Measurements from ENCODE around the gene MET.

Gene MET

DNA sequence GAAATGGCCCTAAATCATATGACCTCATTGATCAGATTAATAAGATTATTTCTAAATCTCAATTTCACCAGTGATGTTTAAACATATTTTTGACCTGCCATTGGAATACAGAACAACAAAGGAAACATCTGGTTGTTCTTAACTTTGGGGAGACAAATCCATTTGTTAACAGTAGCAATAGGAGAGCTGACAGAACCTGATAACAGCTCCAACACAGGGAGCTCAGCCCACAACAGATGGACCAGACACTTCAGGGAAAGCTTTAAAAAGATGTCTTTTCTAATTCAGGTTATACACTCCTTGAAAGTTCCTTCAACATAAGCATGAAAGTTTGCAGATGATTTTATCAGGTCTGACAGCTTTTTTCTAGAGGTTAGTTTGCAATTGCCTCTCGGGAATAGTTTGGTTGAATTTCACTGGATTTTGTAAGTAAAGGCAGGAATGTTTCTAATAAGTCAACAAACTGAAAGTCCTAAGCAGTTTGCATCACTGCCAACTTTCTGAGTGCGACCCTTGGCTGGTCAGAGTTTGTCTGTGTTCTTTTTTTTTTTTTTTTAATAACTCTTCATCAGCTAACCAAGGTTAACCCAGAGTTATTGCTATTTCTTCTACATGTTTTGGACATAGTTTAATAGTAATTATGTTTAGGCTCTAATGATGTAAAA, 6.5 kb upstream of the MET start:
- no peaks in the 10 kb centered on the region for H3K9me3 ChIP-seq (ENCODE audit: control insufficient read depth, insufficient read depth, low read length)
- H3K9ac ChIP-seq (ENCODE audit: low read depth, low read length): no peak overlapping the region
- H3K27ac ChIP-seq (ENCODE audit: low read depth, low read length): no peak overlapping the region
- no peaks in the 10 kb centered on the region for H3K36me3 ChIP-seq (ENCODE audit: control insufficient read depth, insufficient read depth, low read length)
- no peaks in the 10 kb centered on the region for H3K27me3 ChIP-seq (ENCODE audit: control insufficient read depth, insufficient read depth, low read length)
- no peak overlapping the region for H3K4me3 ChIP-seq (ENCODE audit: low read depth, low read length)
- H3K4me1 ChIP-seq (ENCODE audit: control insufficient read depth, insufficient read depth, low read length): no peaks in the 10 kb centered on the region

DNA sequence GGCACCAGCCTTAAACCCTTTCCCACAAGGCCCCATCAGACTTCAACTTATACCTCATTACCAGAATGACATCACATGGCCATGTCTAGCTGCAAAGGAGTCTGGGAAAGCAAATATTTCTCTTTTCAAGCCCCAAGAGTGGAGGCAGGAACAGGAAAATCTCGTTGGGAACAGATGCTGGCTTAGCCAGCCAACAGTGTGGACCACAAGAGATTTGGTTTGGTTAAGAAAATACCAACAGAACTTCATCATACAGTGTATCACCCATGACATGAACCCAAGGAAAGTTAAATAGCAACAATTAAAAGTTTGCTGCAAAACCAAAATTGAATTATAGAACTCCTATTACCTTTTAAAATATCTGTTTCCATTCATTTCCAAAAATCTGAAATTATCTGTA, 2.2 kb upstream of the MET start:
- H3K36me3 ChIP-seq (ENCODE audit: control insufficient read depth, insufficient read depth, low read length): no peaks in the 10 kb centered on the region

DNA sequence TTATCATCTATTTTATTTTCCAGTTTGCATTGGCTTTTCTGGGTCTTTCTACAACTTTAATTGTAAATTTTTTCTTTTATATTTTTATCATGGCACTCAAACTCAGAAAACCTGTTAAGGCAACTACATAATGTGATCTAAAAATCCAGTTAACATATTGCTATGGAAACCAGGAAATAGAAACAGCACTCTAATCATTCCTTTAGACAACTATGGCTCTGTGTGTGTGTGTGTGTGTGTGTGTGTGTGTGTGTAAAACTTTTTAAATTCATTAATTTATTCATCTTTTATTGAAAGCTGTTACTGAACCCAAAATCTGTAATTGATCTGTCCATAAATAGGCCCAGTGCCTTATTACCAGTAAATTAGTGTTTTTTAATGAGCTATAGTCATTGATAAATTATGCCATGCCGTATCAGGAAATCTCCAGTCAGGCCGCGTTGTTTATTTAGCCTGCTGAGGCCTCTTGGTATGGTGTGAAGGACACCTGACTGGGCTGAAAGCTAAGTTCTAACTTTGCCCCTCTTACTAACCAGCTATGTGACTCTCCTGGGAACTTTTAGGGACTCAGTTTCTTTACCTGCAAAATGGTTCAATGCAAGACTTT, 1.5 kb upstream of the MET start:
- H3K27me3 ChIP-seq (ENCODE audit: control insufficient read depth, insufficient read depth, low read length): peaks cover 32% of the 10 kb centered on the region
- peaks cover 22% of the 10 kb centered on the region for H3K4me1 ChIP-seq (ENCODE audit: control insufficient read depth, insufficient read depth, low read length)
- no peak overlapping the region for H3K27ac ChIP-seq (ENCODE audit: low read depth, low read length)
- no peak overlapping the region for H3K4me3 ChIP-seq (ENCODE audit: low read depth, low read length)
- no peak overlapping the region for H3K9ac ChIP-seq (ENCODE audit: low read depth, low read length)
- no peaks in the 10 kb centered on the region for H3K9me3 ChIP-seq (ENCODE audit: control insufficient read depth, insufficient read depth, low read length)
- H3K36me3 ChIP-seq (ENCODE audit: control insufficient read depth, insufficient read depth, low read length): no peaks in the 10 kb centered on the region

More for the DNA sequence above, 2.2 kb upstream of the MET start:
- H3K4me1 ChIP-seq (ENCODE audit: control insufficient read depth, insufficient read depth, low read length): peaks cover 19% of the 10 kb centered on the region
- H3K27ac ChIP-seq (ENCODE audit: low read depth, low read length): no peak overlapping the region
- no peak overlapping the region for H3K9ac ChIP-seq (ENCODE audit: low read depth, low read length)
- no peak overlapping the region for H3K4me3 ChIP-seq (ENCODE audit: low read depth, low read length)
- peaks cover 31% of the 10 kb centered on the region for H3K27me3 ChIP-seq (ENCODE audit: control insufficient read depth, insufficient read depth, low read length)
- H3K9me3 ChIP-seq (ENCODE audit: control insufficient read depth, insufficient read depth, low read length): no peaks in the 10 kb centered on the region

DNA sequence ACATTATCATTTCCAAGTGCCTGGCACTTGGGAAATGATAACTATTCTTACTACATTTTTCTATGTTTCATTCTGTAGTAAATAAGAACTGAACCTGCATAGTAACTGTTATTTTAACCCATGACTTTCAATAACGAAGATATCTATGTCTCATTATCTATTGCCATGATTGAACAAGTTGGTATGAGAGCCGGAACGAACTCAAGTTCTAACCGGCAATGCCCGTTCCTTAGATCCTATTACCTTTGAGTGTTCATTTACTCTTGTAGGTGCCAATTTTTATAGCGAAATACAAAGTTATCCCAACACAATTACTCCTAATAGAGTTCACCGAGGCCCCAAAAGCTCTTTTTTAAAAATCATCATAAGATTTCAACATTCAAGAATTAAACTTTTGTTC, 885 bp upstream of the MET start:
- H3K9ac ChIP-seq (ENCODE audit: low read depth, low read length): no peak overlapping the region
- peaks cover 22% of the 10 kb centered on the region for H3K4me1 ChIP-seq (ENCODE audit: control insufficient read depth, insufficient read depth, low read length)
- peaks cover 32% of the 10 kb centered on the region for H3K27me3 ChIP-seq (ENCODE audit: control insufficient read depth, insufficient read depth, low read length)
- peak overlapping the region; percentile 64; the same call in 1 of the 2 replicates for H3K4me3 ChIP-seq (ENCODE audit: low read depth, low read length)
- no peak overlapping the region for H3K27ac ChIP-seq (ENCODE audit: low read depth, low read length)
- H3K36me3 ChIP-seq (ENCODE audit: control insufficient read depth, insufficient read depth, low read length): no peaks in the 10 kb centered on the region
- no peaks in the 10 kb centered on the region for H3K9me3 ChIP-seq (ENCODE audit: control insufficient read depth, insufficient read depth, low read length)

DNA sequence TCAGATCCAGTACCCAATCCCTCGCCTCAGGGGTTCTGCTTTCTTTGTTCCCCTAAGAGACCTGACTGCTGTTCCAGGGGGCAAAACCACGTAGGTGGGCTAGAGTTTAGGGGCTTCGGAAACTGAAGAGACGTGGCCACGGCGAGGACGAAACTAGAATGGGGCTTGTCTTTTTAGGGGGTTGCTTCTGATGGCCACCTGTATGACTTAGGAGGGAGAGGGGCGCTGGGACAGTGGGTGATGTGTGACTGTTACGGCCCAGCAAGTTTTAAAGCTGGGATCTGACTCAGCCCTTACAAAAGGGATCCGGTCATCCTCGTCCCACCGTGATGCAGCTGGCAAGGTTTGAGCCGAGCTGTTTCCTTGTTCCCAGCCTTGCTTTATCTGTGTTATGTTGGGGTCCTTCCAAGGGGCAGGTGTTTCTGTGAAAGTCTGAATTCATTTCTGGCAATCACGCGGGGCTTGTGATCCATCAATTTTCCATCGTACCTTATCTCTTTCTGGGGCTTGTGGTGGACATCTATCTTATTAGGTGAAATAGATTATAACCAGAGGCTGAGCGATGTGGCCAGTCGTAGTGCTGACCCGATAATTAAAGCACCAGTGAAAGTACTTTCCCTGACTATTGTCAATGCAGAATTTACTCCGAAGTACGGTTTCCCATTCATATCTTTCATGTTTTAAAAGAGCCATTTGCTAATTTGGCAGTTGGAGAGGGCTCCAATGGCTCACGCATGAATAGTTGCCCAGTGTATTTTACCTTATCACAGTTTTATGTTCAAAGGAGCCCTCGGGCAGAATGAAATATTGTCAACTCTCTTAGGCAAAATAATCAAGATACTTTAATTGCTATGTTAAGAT, 830 bp downstream of the MET start:
- Histone ChIP-seq H3K9ac (ENCODE audit: low read depth, low read length) (peak overlapping the region; percentile 56; the same call in 1 of the 2 replicates), H3K27me3 (ENCODE audit: control insufficient read depth, insufficient read depth, low read length) (peaks cover 32% of the 10 kb centered on the region), H3K4me3 (ENCODE audit: low read depth, low read length) (peak overlapping the region; percentile 64), H3K27ac (ENCODE audit: low read depth, low read length) (no peak overlapping the region), H3K36me3 (ENCODE audit: control insufficient read depth, insufficient read depth, low read length) (no peaks in the 10 kb centered on the region), H3K9me3 (ENCODE audit: control insufficient read depth, insufficient read depth, low read length) (no peaks in the 10 kb centered on the region), H3K4me1 (ENCODE audit: control insufficient read depth, insufficient read depth, low read length) (peaks cover 25% of the 10 kb centered on the region)

DNA sequence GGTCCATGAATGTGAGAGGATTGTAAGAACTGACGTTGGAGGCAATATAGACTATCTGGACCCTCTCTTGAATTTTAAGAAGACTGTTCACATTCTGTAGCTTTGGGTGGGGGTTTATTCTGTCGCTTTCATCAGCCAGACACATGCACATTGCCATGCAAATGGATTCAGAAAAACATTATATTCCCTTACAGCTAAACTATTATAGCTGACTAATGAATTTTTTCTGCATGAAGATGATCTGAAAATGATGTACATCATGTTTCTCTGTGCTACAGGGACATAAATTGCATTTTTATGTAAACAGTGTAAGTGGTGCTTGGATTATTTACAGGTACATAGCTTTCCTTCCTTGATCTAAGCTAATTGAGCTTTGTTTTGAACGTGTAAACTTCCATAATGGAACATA, 1.5 kb downstream of the MET start:
- Histone ChIP-seq H3K9me3 (ENCODE audit: control insufficient read depth, insufficient read depth, low read length) (no peaks in the 10 kb centered on the region), H3K4me1 (ENCODE audit: control insufficient read depth, insufficient read depth, low read length) (peaks cover 28% of the 10 kb centered on the region), H3K27ac (ENCODE audit: low read depth, low read length) (no peak overlapping the region), H3K9ac (ENCODE audit: low read depth, low read length) (no peak overlapping the region), H3K4me3 (ENCODE audit: low read depth, low read length) (peak overlapping the region; percentile 64), H3K27me3 (ENCODE audit: control insufficient read depth, insufficient read depth, low read length) (peaks cover 32% of the 10 kb centered on the region), H3K36me3 (ENCODE audit: control insufficient read depth, insufficient read depth, low read length) (no peaks in the 10 kb centered on the region)

DNA sequence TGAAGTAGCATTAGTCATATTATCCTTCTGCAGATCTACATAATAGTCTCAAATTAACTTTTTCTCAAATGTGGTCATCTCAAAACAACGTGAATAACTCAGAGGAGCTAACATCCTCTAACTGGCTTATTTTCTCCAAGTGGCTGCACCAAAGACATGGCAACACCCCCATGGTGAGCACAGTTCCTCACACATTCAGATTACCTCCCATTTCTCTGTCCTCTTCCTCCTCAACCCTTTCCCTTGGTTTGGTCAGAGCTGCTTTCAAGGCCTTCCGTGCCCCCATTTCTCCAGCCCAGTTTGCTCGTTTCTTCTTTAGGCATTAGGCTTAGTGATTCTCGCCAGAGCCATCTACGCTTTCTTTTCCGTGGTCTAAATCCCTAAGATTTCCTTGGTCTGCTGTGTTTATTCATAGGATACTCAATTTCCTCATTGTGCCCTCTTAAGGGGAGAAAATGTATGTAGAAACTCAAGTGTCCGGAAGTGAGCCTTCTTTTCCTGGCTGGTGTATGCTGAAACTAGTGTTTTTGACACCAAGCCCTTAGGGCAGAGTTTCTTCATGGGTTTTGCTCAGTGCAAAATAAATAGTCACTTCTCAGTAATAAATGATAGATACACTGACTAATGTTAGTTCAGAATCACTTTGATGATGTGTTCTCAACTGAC, 2.6 kb downstream of the MET start:
- H3K9ac ChIP-seq (ENCODE audit: low read depth, low read length): no peak overlapping the region
- no peak overlapping the region for H3K4me3 ChIP-seq (ENCODE audit: low read depth, low read length)
- peaks cover 32% of the 10 kb centered on the region for H3K27me3 ChIP-seq (ENCODE audit: control insufficient read depth, insufficient read depth, low read length)
- no peaks in the 10 kb centered on the region for H3K9me3 ChIP-seq (ENCODE audit: control insufficient read depth, insufficient read depth, low read length)
- H3K27ac ChIP-seq (ENCODE audit: low read depth, low read length): no peak overlapping the region
- peaks cover 28% of the 10 kb centered on the region for H3K4me1 ChIP-seq (ENCODE audit: control insufficient read depth, insufficient read depth, low read length)
- no peaks in the 10 kb centered on the region for H3K36me3 ChIP-seq (ENCODE audit: control insufficient read depth, insufficient read depth, low read length)

DNA sequence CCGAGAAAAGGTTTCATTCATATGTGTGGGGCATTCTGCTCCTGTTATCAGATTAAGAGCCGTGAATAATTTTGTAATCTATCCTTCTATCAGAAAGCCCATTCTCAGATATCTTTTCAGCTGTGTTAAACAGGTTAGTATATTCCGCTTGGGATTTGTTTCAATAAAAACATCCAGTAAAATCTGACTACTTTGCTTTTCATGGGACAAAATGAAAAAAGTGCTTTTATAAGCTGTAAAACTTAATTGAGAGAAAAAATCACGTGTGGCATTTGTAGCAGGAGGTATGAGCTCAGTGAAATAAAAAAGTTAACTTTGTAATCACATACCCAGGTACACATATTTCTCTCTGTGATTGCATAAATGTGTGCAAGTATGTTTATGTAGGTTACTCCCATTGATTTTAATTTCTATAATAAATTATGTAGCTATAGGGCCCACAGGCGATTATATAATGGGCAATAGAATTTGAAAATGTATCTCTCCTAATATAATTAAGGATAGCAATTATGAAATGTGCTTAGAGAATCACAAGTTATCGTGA, 3.9 kb downstream of the MET start:
- peaks cover 29% of the 10 kb centered on the region for H3K27me3 ChIP-seq (ENCODE audit: control insufficient read depth, insufficient read depth, low read length)
- H3K4me1 ChIP-seq (ENCODE audit: control insufficient read depth, insufficient read depth, low read length): peaks cover 28% of the 10 kb centered on the region
- H3K36me3 ChIP-seq (ENCODE audit: control insufficient read depth, insufficient read depth, low read length): no peaks in the 10 kb centered on the region
- H3K9ac ChIP-seq (ENCODE audit: low read depth, low read length): no peak overlapping the region
- H3K4me3 ChIP-seq (ENCODE audit: low read depth, low read length): no peak overlapping the region
- H3K9me3 ChIP-seq (ENCODE audit: control insufficient read depth, insufficient read depth, low read length): no peaks in the 10 kb centered on the region
- no peak overlapping the region for H3K27ac ChIP-seq (ENCODE audit: low read depth, low read length)

DNA sequence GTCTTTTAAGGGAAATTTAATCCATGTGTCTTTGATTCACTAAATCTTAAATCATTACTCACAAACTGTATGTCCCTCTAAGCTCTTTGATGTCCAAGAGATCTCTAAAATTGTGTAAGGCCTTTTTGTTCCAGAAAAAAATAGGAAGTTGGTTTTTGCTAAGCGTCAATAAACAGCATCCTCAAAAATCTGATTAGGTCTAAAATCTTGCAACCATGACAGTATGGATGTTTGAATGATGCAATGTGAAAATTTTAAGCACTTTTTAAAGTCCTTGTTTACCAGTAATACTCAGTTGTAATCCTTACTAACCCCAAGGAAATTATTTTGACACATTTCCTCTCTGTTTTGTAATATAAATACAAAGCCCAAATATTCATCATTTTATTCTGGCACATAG, 6.8 kb downstream of the MET start:
- no peak overlapping the region for H3K27ac ChIP-seq (ENCODE audit: low read depth, low read length)
- no peak overlapping the region for H3K4me3 ChIP-seq (ENCODE audit: low read depth, low read length)
- H3K4me1 ChIP-seq (ENCODE audit: control insufficient read depth, insufficient read depth, low read length): peaks cover 17% of the 10 kb centered on the region
- H3K27me3 ChIP-seq (ENCODE audit: control insufficient read depth, insufficient read depth, low read length): peaks cover 7% of the 10 kb centered on the region
- H3K9me3 ChIP-seq (ENCODE audit: control insufficient read depth, insufficient read depth, low read length): no peaks in the 10 kb centered on the region
- no peak overlapping the region for H3K9ac ChIP-seq (ENCODE audit: low read depth, low read length)
- H3K36me3 ChIP-seq (ENCODE audit: control insufficient read depth, insufficient read depth, low read length): no peaks in the 10 kb centered on the region

DNA sequence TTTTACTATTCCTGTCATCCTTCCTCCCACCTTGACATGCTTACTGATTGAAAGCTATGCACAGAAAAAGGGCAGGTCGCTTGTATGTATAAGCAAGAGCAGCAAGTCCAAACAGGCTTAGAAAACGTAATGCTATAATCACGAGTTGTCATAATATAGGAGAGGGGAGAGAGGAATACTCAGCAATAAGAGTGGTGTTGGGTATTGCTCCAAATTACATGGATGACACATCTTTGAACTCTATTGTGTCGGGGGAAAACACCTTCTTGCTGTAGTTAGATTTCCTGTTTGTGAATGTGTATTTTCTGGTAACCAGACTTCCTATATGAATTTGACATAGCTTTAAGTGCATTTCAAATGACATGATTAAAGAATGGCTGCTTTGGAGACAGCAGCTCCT, 7.5 kb downstream of the MET start:
- H3K27ac ChIP-seq (ENCODE audit: low read depth, low read length): no peak overlapping the region
- peaks cover 12% of the 10 kb centered on the region for H3K4me1 ChIP-seq (ENCODE audit: control insufficient read depth, insufficient read depth, low read length)
- no peak overlapping the region for H3K9ac ChIP-seq (ENCODE audit: low read depth, low read length)
- H3K27me3 ChIP-seq (ENCODE audit: control insufficient read depth, insufficient read depth, low read length): peaks cover 3% of the 10 kb centered on the region; the same call in 1 of the 2 replicates
- H3K36me3 ChIP-seq (ENCODE audit: control insufficient read depth, insufficient read depth, low read length): no peaks in the 10 kb centered on the region
- H3K9me3 ChIP-seq (ENCODE audit: control insufficient read depth, insufficient read depth, low read length): no peaks in the 10 kb centered on the region
- H3K4me3 ChIP-seq (ENCODE audit: low read depth, low read length): no peak overlapping the region
